ENCODE data around the gene TPRA1. TPM values are rescaled to one million over a fixed set of nuclear protein-coding genes. Genes with fewer than 3 reads are reported as not detected.

The TPRA1 gene
- total RNA-seq, 1 experiment from 2014 or later, result 20.2 TPM

GRCh38 chr3:127542441-127542952 is 48.0 kb downstream of the TPRA1 start:
- intact Hi-C loops (cut with micrococcal nuclease; ENCODE audit: unreplicated experiment), result loop anchor here (5.0 kb wide), 1 partner anchor 790 kb away; no protein-coding TSS in a partner anchor
- H3K9me3 ChIP-seq (ENCODE audit: low read depth, low read length, poor library complexity, severe bottlenecking), result no peaks in the 10 kb centered on the region
- BruUV-seq (replicated peaks), result no TSS peak
- no peaks in the 10 kb centered on the region for H3K36me3 ChIP-seq (ENCODE audit: insufficient read depth, low read length, poor library complexity, severe bottlenecking)
- peaks cover 4% of the 10 kb centered on the region for H3K27me3 ChIP-seq (replicated peaks; ENCODE audit: insufficient read depth, low read depth, low read length, poor library complexity)
- H3K4me1 ChIP-seq (ENCODE audit: insufficient read depth, low read length, poor library complexity, severe bottlenecking), result peaks cover 4% of the 10 kb centered on the region
- no peak for TF ChIP-seq CTCF (conservative IDR thresholded peaks at IDR 0.05; ENCODE audit: low read depth, low read length)
- TF ChIP-seq EZH2 (IDR thresholded peaks at IDR 0.05; ENCODE audit: borderline replicate concordance, low read depth, low read length, poor library complexity, severe bottlenecking), result no peak
- no peak for DNase-seq (ENCODE audit: low spot score)
- POLR2A ChIA-PET (ENCODE audit: low non-redundant PET), result no interaction called here
- no peak overlapping the region for H3K4me3 ChIP-seq (ENCODE audit: low read depth, low read length, poor library complexity, severe bottlenecking)
- CTCF ChIA-PET, result no interaction called here
- no peak overlapping the region for H3K27ac ChIP-seq (ENCODE audit: low read depth, low read length, poor library complexity, severe bottlenecking)

GRCh38 chr3:127541320-127541719 is 49.2 kb downstream of the TPRA1 start:
- POLR2A ChIA-PET (ENCODE audit: low non-redundant PET), result interaction anchor here (0.6 kb wide), 1 partner anchor 57 kb away, joined by 6 read pairs; the partner anchor contains the start of gene MCM2
- no peaks in the 10 kb centered on the region for H3K36me3 ChIP-seq (ENCODE audit: insufficient read depth, low read length, poor library complexity, severe bottlenecking)
- intact Hi-C loops (cut with micrococcal nuclease; ENCODE audit: unreplicated experiment), result loop anchor here (5.0 kb wide), 1 partner anchor 789 kb away; no protein-coding TSS in a partner anchor
- no peak for DNase-seq (ENCODE audit: low spot score)
- no peak overlapping the region for H3K27ac ChIP-seq (ENCODE audit: low read depth, low read length, poor library complexity, severe bottlenecking)
- TF ChIP-seq EZH2 (IDR thresholded peaks at IDR 0.05; ENCODE audit: borderline replicate concordance, low read depth, low read length, poor library complexity, severe bottlenecking) (no peak), CTCF (conservative IDR thresholded peaks at IDR 0.05; ENCODE audit: low read depth, low read length) (no peak)
- CTCF ChIA-PET, result no interaction called here
- peaks cover 4% of the 10 kb centered on the region for H3K27me3 ChIP-seq (replicated peaks; ENCODE audit: insufficient read depth, low read depth, low read length, poor library complexity)
- no TSS peak for BruUV-seq (replicated peaks)
- H3K4me1 ChIP-seq (ENCODE audit: insufficient read depth, low read length, poor library complexity, severe bottlenecking), result no peaks in the 10 kb centered on the region
- H3K9me3 ChIP-seq (ENCODE audit: low read depth, low read length, poor library complexity, severe bottlenecking), result no peaks in the 10 kb centered on the region
- no peak overlapping the region for H3K4me3 ChIP-seq (ENCODE audit: low read depth, low read length, poor library complexity, severe bottlenecking)

DNA sequence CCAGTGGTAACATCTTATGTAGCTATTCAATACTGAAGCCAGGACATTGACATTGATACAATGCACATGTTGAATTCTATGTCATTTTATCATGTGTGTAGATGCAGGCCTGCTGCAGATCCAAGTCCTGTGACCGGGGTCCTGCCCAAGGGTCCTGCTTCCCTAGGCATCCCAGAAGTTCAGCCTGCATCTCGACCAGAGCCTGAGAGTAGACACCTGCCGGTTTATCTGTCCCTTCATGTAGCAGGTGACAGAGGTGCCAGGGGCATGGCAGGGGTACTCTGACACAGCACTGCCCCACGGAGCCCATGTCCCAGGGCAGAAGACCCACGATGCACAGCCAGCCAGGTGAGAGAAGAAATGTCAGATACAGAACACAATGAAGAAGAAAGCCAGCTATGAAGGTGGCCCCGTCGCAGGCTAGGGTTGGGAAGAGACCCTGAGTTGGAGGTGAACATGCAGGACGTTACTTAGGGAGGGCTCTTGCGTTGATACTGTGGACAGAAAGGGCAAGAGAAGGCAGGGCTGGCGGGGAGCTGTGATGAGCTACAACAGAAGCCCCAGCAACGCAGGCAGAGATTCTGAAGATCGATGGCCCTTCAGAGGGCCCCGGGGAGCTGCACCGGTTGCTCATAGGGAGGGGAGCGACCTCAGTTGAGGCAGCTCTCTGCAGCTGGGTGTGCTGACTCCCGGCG is 51.0 kb downstream of the TPRA1 start:
- POLR2A ChIA-PET (ENCODE audit: low non-redundant PET), result no interaction called here
- intact Hi-C loops (cut with micrococcal nuclease; ENCODE audit: unreplicated experiment), result loop anchor here (5.0 kb wide), 1 partner anchor 787 kb away; no protein-coding TSS in a partner anchor
- BruUV-seq (replicated peaks), result no TSS peak

More for the DNA sequence above, 51.0 kb downstream of the TPRA1 start:
- TF ChIP-seq CTCF (conservative IDR thresholded peaks at IDR 0.05; ENCODE audit: low read depth, low read length), result no peak
- no peak for TF ChIP-seq EZH2 (IDR thresholded peaks at IDR 0.05; ENCODE audit: borderline replicate concordance, low read depth, low read length, poor library complexity, severe bottlenecking)
- peaks cover 4% of the 10 kb centered on the region for H3K27me3 ChIP-seq (replicated peaks; ENCODE audit: insufficient read depth, low read depth, low read length, poor library complexity)
- no peak for DNase-seq (ENCODE audit: low spot score)
- H3K36me3 ChIP-seq (ENCODE audit: insufficient read depth, low read length, poor library complexity, severe bottlenecking), result no peaks in the 10 kb centered on the region
- CTCF ChIA-PET, result no interaction called here
- no peak overlapping the region for H3K27ac ChIP-seq (ENCODE audit: low read depth, low read length, poor library complexity, severe bottlenecking)
- H3K4me3 ChIP-seq (ENCODE audit: low read depth, low read length, poor library complexity, severe bottlenecking), result no peak overlapping the region
- no peaks in the 10 kb centered on the region for H3K4me1 ChIP-seq (ENCODE audit: insufficient read depth, low read length, poor library complexity, severe bottlenecking)
- H3K9me3 ChIP-seq (ENCODE audit: low read depth, low read length, poor library complexity, severe bottlenecking), result no peaks in the 10 kb centered on the region

Data from A673 (cell line).